H1 (cell line): ENCODE data around the gene CASZ1.

Experiments
- BACH1 ChIP-seq: IDR thresholded peaks from 2 replicates; pipeline ENCODE4 v1.6.1; 2012; ENCODE audit warnings: low read length, improper control_type of control experiment
- BCL11A ChIP-seq, 2 experiments: IDR thresholded peaks; one replicate each; pipeline ENCODE4 v1.6.1; 2011; ENCODE audit warnings: low read depth in 2 of 2, low read length in 2 of 2, mild to moderate bottlenecking in 2 of 2
- CREB1 ChIP-seq: IDR thresholded peaks from 2 replicates; pipeline ENCODE4 v1.6.1; 2012; ENCODE audit warnings: inconsistent platforms
- EZH2 ChIP-seq: fragments of 200-600 bp; sonication (generic); IDR thresholded peaks from 2 replicates; pipeline ENCODE4 v1.7.1; 2012; ENCODE audit warnings: low read depth, mild to moderate bottlenecking, moderate library complexity, low read length, inconsistent platforms; ENCODE audit not compliant: severe bottlenecking
- POLR2A ChIP-seq, 2 experiments: IDR thresholded peaks; 1 replicate in 1 of 2; 2 replicates in 1 of 2; pipeline ENCODE4 v1.6.1; 2011; ENCODE audit warnings: low read depth in 2 of 2, low read length in 2 of 2, mild to moderate bottlenecking in 2 of 2; ENCODE audit errors: control extremely low read depth in 1 of 2
- RNF2 ChIP-seq: fragments of 200-900, 300-1000 bp; sonication (generic); IDR thresholded peaks from 2 replicates; pipeline ENCODE4 v1.7.1; 2016; ENCODE audit warnings: borderline replicate concordance, low read depth, mild to moderate bottlenecking, antibody characterized with exemption, low read length; ENCODE audit not compliant: poor library complexity, severe bottlenecking; ENCODE audit errors: missing control alignments
- SUZ12 ChIP-seq: fragments of 200-600 bp; sonication (generic); IDR thresholded peaks from 2 replicates; pipeline ENCODE4 v1.6.1; 2012; ENCODE audit warnings: mild to moderate bottlenecking, inconsistent platforms, low read length, moderate library complexity, mixed read lengths
- TF ChIP-seq, protein P1 (sequence below), 3 experiments: IDR thresholded peaks; 1 replicate in 2 of 3; 2 replicates in 1 of 3; pipeline versions ENCODE4 v1.5.1 to v1.6.1; 2011; ENCODE audit warnings: low read length in 3 of 3, mild to moderate bottlenecking in 3 of 3, inconsistent platforms in 2 of 3, low read depth in 1 of 3, moderate library complexity in 1 of 3; ENCODE audit not compliant: insufficient read depth in 1 of 3; ENCODE audit errors: control extremely low read depth in 1 of 3

DNA sequence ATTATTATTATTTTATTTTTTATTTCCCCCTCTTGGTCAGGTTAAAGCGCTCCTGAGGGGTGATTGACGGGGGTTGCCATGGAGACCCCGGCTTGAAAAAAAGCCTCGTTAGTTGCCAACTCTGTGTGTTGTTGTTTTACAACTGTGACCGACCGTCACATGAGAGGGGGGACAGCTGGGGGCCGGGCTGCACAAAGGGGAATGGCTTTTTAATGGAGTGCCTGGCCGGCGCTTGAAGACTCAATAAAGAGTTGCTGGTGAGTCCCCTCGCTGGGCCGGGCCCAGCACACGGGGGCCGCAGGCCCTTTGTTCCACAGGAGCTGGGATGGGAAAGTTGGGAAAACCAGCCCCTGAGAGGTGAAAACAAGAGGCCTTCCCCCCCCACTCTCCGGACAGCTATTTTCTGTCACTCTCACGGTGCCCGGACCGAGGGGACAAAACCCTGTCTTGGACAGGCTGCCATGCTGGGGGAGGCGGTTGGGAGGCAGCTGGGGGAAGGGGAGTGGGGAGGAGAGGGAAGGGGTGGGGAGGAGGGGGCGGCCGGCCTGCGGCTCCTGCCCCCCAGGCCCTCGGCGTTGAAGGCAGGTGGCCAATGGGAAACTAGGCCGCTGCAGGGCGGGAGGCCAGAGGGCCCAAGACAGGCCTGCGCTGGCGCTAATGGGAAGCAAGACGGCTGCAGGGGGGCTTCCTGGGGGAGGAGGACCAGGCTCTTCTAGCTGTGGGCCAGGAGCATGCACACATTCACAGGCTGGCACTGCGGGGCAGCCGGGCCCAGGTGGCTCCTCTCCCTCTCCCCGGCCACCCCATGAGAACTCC is 67.6 kb downstream of the CASZ1 start:
- TF ChIP-seq POLR2A (IDR thresholded peaks at IDR 0.05; ENCODE audit: control extremely low read depth in 1 of 2, low read depth in 2 of 2, low read length in 2 of 2) (no peak), BCL11A (IDR thresholded peaks at IDR 0.05; ENCODE audit: low read depth in 2 of 2, low read length in 2 of 2) (no peak), SUZ12 (no peak), BACH1 (no peak), RNF2 (no peak), CREB1 (no peak), EZH2 (no peak)
- TF ChIP-seq, protein P1, sequence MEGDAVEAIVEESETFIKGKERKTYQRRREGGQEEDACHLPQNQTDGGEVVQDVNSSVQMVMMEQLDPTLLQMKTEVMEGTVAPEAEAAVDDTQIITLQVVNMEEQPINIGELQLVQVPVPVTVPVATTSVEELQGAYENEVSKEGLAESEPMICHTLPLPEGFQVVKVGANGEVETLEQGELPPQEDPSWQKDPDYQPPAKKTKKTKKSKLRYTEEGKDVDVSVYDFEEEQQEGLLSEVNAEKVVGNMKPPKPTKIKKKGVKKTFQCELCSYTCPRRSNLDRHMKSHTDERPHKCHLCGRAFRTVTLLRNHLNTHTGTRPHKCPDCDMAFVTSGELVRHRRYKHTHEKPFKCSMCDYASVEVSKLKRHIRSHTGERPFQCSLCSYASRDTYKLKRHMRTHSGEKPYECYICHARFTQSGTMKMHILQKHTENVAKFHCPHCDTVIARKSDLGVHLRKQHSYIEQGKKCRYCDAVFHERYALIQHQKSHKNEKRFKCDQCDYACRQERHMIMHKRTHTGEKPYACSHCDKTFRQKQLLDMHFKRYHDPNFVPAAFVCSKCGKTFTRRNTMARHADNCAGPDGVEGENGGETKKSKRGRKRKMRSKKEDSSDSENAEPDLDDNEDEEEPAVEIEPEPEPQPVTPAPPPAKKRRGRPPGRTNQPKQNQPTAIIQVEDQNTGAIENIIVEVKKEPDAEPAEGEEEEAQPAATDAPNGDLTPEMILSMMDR (IDR thresholded peaks at IDR 0.05; ENCODE audit: control extremely low read depth in 1 of 3, insufficient read depth in 1 of 3, low read depth in 1 of 3, low read length in 3 of 3) = no peak
